Sigmoid colon (tissue), 7 donors: ENCODE results near the gene TNIK. TPM values are rescaled to one million over a fixed set of nuclear protein-coding genes. Genes with fewer than 3 reads are reported as not detected.
A peak's percentile ranks its signal among the peaks of the same experiment; 100 is the strongest.

Experiments
- DNase-seq: peaks from one replicate; pipeline ENCODE4 v3.0.0-alpha.2; 2019
- H3K27ac ChIP-seq, 4 donors: fragments of 200-600 bp; sonication (generic); one replicate each; pipeline ENCODE4 v1.5.1; 2016 to 2019; ENCODE audit warnings: mild to moderate bottlenecking in 1 of 4
- H3K27me3 ChIP-seq, 3 donors: fragments of 200-600 bp; sonication (generic); one replicate each; pipeline ENCODE4 v1.5.1; 2019; ENCODE audit warnings: mild to moderate bottlenecking in 1 of 3
- H3K36me3 ChIP-seq, 4 donors: fragments of 200-600 bp; sonication (generic); one replicate each; pipeline ENCODE4 v1.5.1; 2016 to 2019
- H3K4me1 ChIP-seq, 4 donors: fragments of 200-600 bp; sonication (generic); one replicate each; pipeline ENCODE4 v1.5.1; 2017 to 2019
- H3K4me3 ChIP-seq, 4 donors: fragments of 200-600 bp; sonication (generic); one replicate each; pipeline ENCODE4 v1.5.1; 2017 to 2019; ENCODE audit warnings: mild to moderate bottlenecking in 2 of 4, moderate library complexity in 1 of 4
- H3K9me3 ChIP-seq, 4 donors: fragments of 200-600 bp in 3 of 4; sonication (generic) in 3 of 4; one replicate each; pipeline versions ENCODE4 v1.5.1 to v1.6.1; 2013 to 2019
- CTCF ChIP-seq, 4 experiments: fragments of 450-650 bp in 3 of 4; fragments of 200-600 bp in 1 of 4; IDR thresholded peaks; one replicate each; pipeline ENCODE4 v1.5.1; 2016 to 2019; ENCODE audit warnings: antibody characterized with exemption in 4 of 4, mild to moderate bottlenecking in 3 of 4, moderate library complexity in 2 of 4
- EP300 ChIP-seq, 4 donors: sonication (generic); formaldehyde crosslinking; IDR thresholded peaks; one replicate each; pipeline ENCODE4 v1.6.1; 2017; ENCODE audit warnings: antibody characterized with exemption in 4 of 4
- POLR2A ChIP-seq, 2 donors: fragments of 450-650 bp; IDR thresholded peaks; one replicate each; pipeline ENCODE4 v1.6.1; 2016; ENCODE audit warnings: antibody characterized with exemption in 2 of 2, mild to moderate bottlenecking in 2 of 2, moderate library complexity in 2 of 2
- POLR2AphosphoS5 ChIP-seq, 4 donors: sonication (generic); formaldehyde crosslinking; IDR thresholded peaks; one replicate each; pipeline ENCODE4 v1.6.1; 2017; ENCODE audit warnings: antibody characterized with exemption in 4 of 4
- WGBS, 2 donors: extraction: QIAGEN DNeasy Blood & Tissue Kit; methylation state at CpG; one replicate each; pipeline ENCODE4 v1.1.7; 2013; 5-methylcytosine and 5-hydroxymethylcytosine counted together
- intact Hi-C: fragments of 100-400 bp; cut with DNase I; formaldehyde crosslinking; loops from one replicate; pipeline ENCODE4 v1.15.1; 2023
- polyA plus RNA-seq, 3 donors: library from polyadenylated mRNA; stranded (reverse); fragments of 200-250 nt; gene quantifications; one replicate each; pipeline ENCODE4 v1.2.3, GENCODE V29; 2013
- total RNA-seq, 4 donors: library from RNA; depleted of rRNA; stranded (reverse); fragments of >200 nt; gene quantifications; one replicate each; pipeline ENCODE4 v1.1.0, GENCODE V29; 2016
- donor health status: healthy with polysubstance abuse.
- donor health status: Bipolar disorder and iron deficiency.
- donor health status: healthy.

The TNIK gene
- total and polyA plus RNA-seq, 7 donors, result 5.4 to 21.3 (median 9.2) TPM

DNA sequence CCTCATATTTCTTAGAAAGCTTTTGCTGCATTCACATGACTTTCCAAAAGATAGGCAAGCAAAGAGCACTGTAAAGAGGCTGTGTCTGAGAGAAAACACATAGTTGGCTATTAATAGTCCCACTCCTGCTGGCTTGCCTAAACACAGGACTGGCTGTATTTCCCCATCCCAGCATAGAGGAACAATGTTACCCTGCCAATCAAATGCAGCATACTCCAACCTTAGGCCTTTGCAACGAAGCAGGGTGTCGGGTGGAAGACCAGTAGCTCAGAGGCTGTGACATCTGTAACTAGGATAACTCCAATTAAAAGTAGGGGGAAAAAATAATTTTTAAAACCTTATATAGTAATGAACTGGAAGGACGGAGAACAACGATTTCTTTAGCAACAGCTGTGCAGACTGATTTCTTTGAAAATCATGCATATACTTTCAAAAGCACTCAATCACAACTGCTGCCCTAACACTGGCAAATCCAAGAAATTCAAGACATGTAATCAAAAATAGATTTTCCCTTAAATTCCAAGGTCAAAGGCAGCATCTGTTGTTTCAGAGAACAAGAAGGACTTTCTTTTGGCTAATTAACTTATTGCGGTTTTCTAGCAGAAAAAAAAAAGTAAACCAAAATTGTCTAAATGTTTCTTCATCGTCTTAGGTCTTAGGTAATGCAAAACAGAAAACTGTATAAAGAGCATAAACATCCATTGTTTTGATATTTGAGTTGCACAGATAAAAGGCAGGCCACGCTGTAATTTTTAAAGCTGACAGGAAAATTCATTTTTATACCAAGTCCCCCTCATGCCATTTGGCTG, 139.3 kb downstream of the TNIK start:
- Histone ChIP-seq H3K4me1 (peaks cover 0 to 45% (median 39%) of the 10 kb centered on the region in 4 donors), H3K36me3 (no peaks in the 10 kb centered on the region), H3K27me3 (no peaks in the 10 kb centered on the region), H3K27ac (peak overlapping the region; percentile 48 to 74 (median 60)), H3K4me3 (peak overlapping the region in 2 of 4 donors; percentile 4 to 5), H3K9me3 (no peaks in the 10 kb centered on the region)
- DNase-seq, result peak; percentile 73
- 81 to 92% methylated on average over 7 of the region's 7 CpGs for WGBS, 2 donors
- intact Hi-C loops, result no loop called here
- TF ChIP-seq POLR2A (IDR thresholded peaks at IDR 0.05), result no peak
- peak in 1 of 4 donors; percentile 45 for TF ChIP-seq EP300 (IDR thresholded peaks at IDR 0.05)
- TF ChIP-seq POLR2AphosphoS5 (IDR thresholded peaks at IDR 0.05), result peak in 3 of 4 donors; percentile 17 to 68 (median 48)
- no peak for TF ChIP-seq CTCF (IDR thresholded peaks at IDR 0.05)

GRCh38 chr3:171317171-171317570, 143.0 kb downstream of the TNIK start:
- peaks cover 0 to 31% (median 24%) of the 10 kb centered on the region in 4 donors for H3K4me1 ChIP-seq

GRCh38 chr3:171315919-171316318, 144.3 kb downstream of the TNIK start:
- no peaks in the 10 kb centered on the region for H3K27me3 ChIP-seq
- no peak for DNase-seq

More at GRCh38 chr3:171317171-171317570, 143.0 kb downstream of the TNIK start:
- Histone ChIP-seq H3K4me3 (no peak overlapping the region), H3K36me3 (no peaks in the 10 kb centered on the region), H3K27ac (no peak overlapping the region), H3K27me3 (no peaks in the 10 kb centered on the region), H3K9me3 (no peaks in the 10 kb centered on the region)
- no peak for TF ChIP-seq CTCF (IDR thresholded peaks at IDR 0.05)
- no peak for TF ChIP-seq EP300 (IDR thresholded peaks at IDR 0.05)
- no peak for TF ChIP-seq POLR2AphosphoS5 (IDR thresholded peaks at IDR 0.05)
- no peak for TF ChIP-seq POLR2A (IDR thresholded peaks at IDR 0.05)
- intact Hi-C loops, result no loop called here
- WGBS, 2 donors, result 84 to 90% methylated on average over 2 of the region's 2 CpGs
- DNase-seq, result no peak

GRCh38 chr3:171315101-171315500, 145.1 kb downstream of the TNIK start:
- H3K27ac ChIP-seq, result no peak overlapping the region
- 88 to 92% methylated on average over 2 of the region's 2 CpGs for WGBS, 2 donors
- no peaks in the 10 kb centered on the region for H3K9me3 ChIP-seq

More at GRCh38 chr3:171315919-171316318, 144.3 kb downstream of the TNIK start:
- Histone ChIP-seq H3K27ac (no peak overlapping the region), H3K4me3 (no peak overlapping the region), H3K4me1 (peaks cover 0 to 20% (median 13%) of the 10 kb centered on the region in 4 donors), H3K36me3 (no peaks in the 10 kb centered on the region), H3K9me3 (no peaks in the 10 kb centered on the region)
- TF ChIP-seq CTCF (IDR thresholded peaks at IDR 0.05) (no peak), POLR2AphosphoS5 (IDR thresholded peaks at IDR 0.05) (no peak), POLR2A (IDR thresholded peaks at IDR 0.05) (no peak), EP300 (IDR thresholded peaks at IDR 0.05) (no peak)
- intact Hi-C loops, result no loop called here
- WGBS, 2 donors, result 96 to 97% methylated on average over 4 of the region's 4 CpGs

More at GRCh38 chr3:171315101-171315500, 145.1 kb downstream of the TNIK start:
- Histone ChIP-seq H3K4me1 (peaks cover 0 to 12% (median 7%) of the 10 kb centered on the region in 4 donors), H3K27me3 (no peaks in the 10 kb centered on the region), H3K4me3 (no peak overlapping the region), H3K36me3 (no peaks in the 10 kb centered on the region)
- intact Hi-C loops, result no loop called here
- no peak for DNase-seq
- TF ChIP-seq CTCF (IDR thresholded peaks at IDR 0.05) (no peak), POLR2A (IDR thresholded peaks at IDR 0.05) (no peak), POLR2AphosphoS5 (IDR thresholded peaks at IDR 0.05) (no peak), EP300 (IDR thresholded peaks at IDR 0.05) (no peak)
